GM23338 (cell line): ENCODE data around the gene CPEB3. TPM values are rescaled to one million over a fixed set of nuclear protein-coding genes. Genes with fewer than 3 reads are reported as not detected.

Source experiments
- ATAC-seq: fragments of 200-7000 bp; cut with Tn5 transposase; 3 replicates; pipeline ENCODE4 v1.9.1; 2020
- DNase-seq: peaks from one replicate; pipeline ENCODE4 v3.0.0-alpha.2; 2015; ENCODE audit warnings: low spot score
- H2AFZ ChIP-seq: fragments of 200-600 bp; sonication (generic); 2 replicates; pipeline ENCODE4 v1.8.0; 2016; ENCODE audit warnings: antibody characterized with exemption, mild to moderate bottlenecking, moderate library complexity
- H3F3A ChIP-seq: fragments of 200-600 bp; sonication (generic); replicated peaks from 2 replicates; pipeline ENCODE4 v1.8.0; 2017; ENCODE audit warnings: antibody characterized with exemption, mixed run types, low read depth
- H3K27ac ChIP-seq: fragments of 200-600 bp; sonication (generic); 2 replicates; pipeline ENCODE4 v1.6.1; 2016; ENCODE audit warnings: low read depth
- H3K27me3 ChIP-seq: fragments of 200-600 bp; sonication (generic); 2 replicates; pipeline ENCODE4 v1.8.0; 2016; ENCODE audit warnings: mild to moderate bottlenecking, mixed run types, moderate library complexity; ENCODE audit not compliant: insufficient read depth
- H3K36me3 ChIP-seq: fragments of 200-600 bp; sonication (generic); 2 replicates; pipeline ENCODE4 v1.8.0; 2016; ENCODE audit warnings: mild to moderate bottlenecking; ENCODE audit not compliant: insufficient read depth
- H3K4me1 ChIP-seq: fragments of 200-600 bp; sonication (generic); 2 replicates; pipeline ENCODE4 v1.8.0; 2016; ENCODE audit warnings: mild to moderate bottlenecking, moderate library complexity; ENCODE audit not compliant: insufficient read depth
- H3K4me2 ChIP-seq: fragments of 200-600 bp; sonication (generic); 2 replicates; pipeline ENCODE4 v1.7.1; 2017; ENCODE audit warnings: mixed run types
- H3K4me3 ChIP-seq: fragments of 200-600 bp; sonication (generic); 2 replicates; pipeline ENCODE4 v1.6.1; 2016; ENCODE audit warnings: mixed run types
- H3K79me2 ChIP-seq: fragments of 200-600 bp; sonication (generic); replicated peaks from 2 replicates; pipeline ENCODE4 v1.8.0; 2017; ENCODE audit warnings: mild to moderate bottlenecking; ENCODE audit not compliant: insufficient read depth
- H3K9me2 ChIP-seq: fragments of 200-600 bp; sonication (generic); 2 replicates; pipeline ENCODE4 v1.8.0; 2017; ENCODE audit not compliant: insufficient read depth
- H4K20me1 ChIP-seq: fragments of 200-600 bp; sonication (generic); replicated peaks from 2 replicates; pipeline ENCODE4 v1.8.0; 2017; ENCODE audit warnings: mild to moderate bottlenecking; ENCODE audit not compliant: insufficient read depth
- H3K27ac Mint-ChIP-seq: 2 replicates; pipeline ENCODE4 v1.8.0; 2020; ENCODE audit warnings: inconsistent platforms, mild to moderate bottlenecking, moderate library complexity, mixed read lengths
- H3K27me3 Mint-ChIP-seq: 3 replicates; pipeline ENCODE4 v1.8.0; 2022; ENCODE audit warnings: low read depth, mild to moderate bottlenecking, moderate library complexity, mixed read lengths, inconsistent platforms; ENCODE audit not compliant: insufficient read depth, poor library complexity
- H3K36me3 Mint-ChIP-seq: 3 replicates; pipeline ENCODE4 v1.8.0; 2021; ENCODE audit warnings: low read depth, mild to moderate bottlenecking, inconsistent platforms, moderate library complexity, mixed read lengths
- H3K4me1 Mint-ChIP-seq: 3 replicates; pipeline ENCODE4 v1.8.0; 2020; ENCODE audit warnings: mild to moderate bottlenecking, inconsistent platforms, mixed read lengths
- H3K4me3 Mint-ChIP-seq: 3 replicates; pipeline ENCODE4 v1.8.0; 2021; ENCODE audit warnings: moderate library complexity, mild to moderate bottlenecking, inconsistent platforms, mixed read lengths
- H3K9me3 Mint-ChIP-seq: 3 replicates; pipeline ENCODE4 v1.8.0; 2020; ENCODE audit warnings: moderate library complexity, mild to moderate bottlenecking, inconsistent platforms, mixed read lengths
- CREB1 ChIP-seq: fragments of 250-450 bp; sonication (Bioruptor Pico); IDR thresholded peaks from 2 replicates; pipeline ENCODE4 v1.5.0; 2020; ENCODE audit warnings: low read depth, mild to moderate bottlenecking, moderate library complexity
- ETS1 ChIP-seq: IDR thresholded peaks from 2 replicates; pipeline ENCODE4 v1.6.1; 2016; ENCODE audit warnings: antibody characterized with exemption
- EZH2phosphoT487 ChIP-seq: fragments of 200-600 bp; sonication (generic); IDR thresholded peaks from one replicate; pipeline ENCODE4 v1.8.1; 2018; ENCODE audit warnings: antibody characterized with exemption; ENCODE audit not compliant: unreplicated experiment
- JUNB ChIP-seq: IDR thresholded peaks from one replicate; pipeline ENCODE4 v1.6.1; 2016; ENCODE audit warnings: antibody characterized with exemption; ENCODE audit not compliant: unreplicated experiment
- NANOG ChIP-seq: IDR thresholded peaks from 2 replicates; pipeline ENCODE4 v1.6.1; 2016; ENCODE audit warnings: antibody characterized with exemption, borderline replicate concordance
- POLR2AphosphoS5 ChIP-seq: IDR thresholded peaks from 2 replicates; pipeline ENCODE4 v1.6.1; 2016; ENCODE audit warnings: antibody characterized with exemption, low read depth
- REST ChIP-seq: IDR thresholded peaks from one replicate; pipeline ENCODE4 v1.6.1; 2018; ENCODE audit warnings: antibody characterized with exemption; ENCODE audit not compliant: unreplicated experiment
- STAT1 ChIP-seq: IDR thresholded peaks from one replicate; pipeline ENCODE4 v1.6.1; 2016; ENCODE audit warnings: antibody characterized with exemption; ENCODE audit not compliant: unreplicated experiment
- polyA plus RNA-seq: library from polyadenylated mRNA; unstranded; fragments of >200 nt; fragmentation: Nextera tagmentation; extraction: Ambion mirVana; gene quantifications from 2 replicates; pipeline ENCODE4 v1.2.1, GENCODE V29; 2016
- total RNA-seq: library from RNA; depleted of rRNA; stranded (reverse); fragments of >200 nt; shearing (Covaris generic); gene quantifications from 2 replicates; pipeline ENCODE4 v1.2.3, GENCODE V29; 2014

CPEB3 gene
- total and polyA plus RNA-seq, 2 experiments from 2014 or later, result 0.74 to 1.9 TPM

- no peaks in the 10 kb centered on the region for H3K4me1 ChIP-seq
- no peaks in the 10 kb centered on the region for H3K9me2 ChIP-seq
- no peaks in the 10 kb centered on the region for H3K79me2 ChIP-seq
- no peaks in the 10 kb centered on the region for H3K4me1 Mint-ChIP-seq
- H3K4me2 ChIP-seq, result no peak overlapping the region
- ATAC-seq, result no peak
- no peaks in the 10 kb centered on the region for H3K9me3 Mint-ChIP-seq
- no peaks in the 10 kb centered on the region for H3F3A ChIP-seq
- no peak overlapping the region for H3K4me3 Mint-ChIP-seq
- H3K36me3 ChIP-seq, result no peaks in the 10 kb centered on the region
- H3K27ac ChIP-seq, result no peak overlapping the region
- no peak overlapping the region for H3K4me3 ChIP-seq
- TF ChIP-seq POLR2AphosphoS5, result no peak
- no peak for TF ChIP-seq CREB1 (CRISPR knock-in tag)
- DNase-seq, result no peak
- H3K27me3 ChIP-seq, result no peaks in the 10 kb centered on the region
- no peak overlapping the region for H2AFZ ChIP-seq
- no peaks in the 10 kb centered on the region for H3K36me3 Mint-ChIP-seq
- no peaks in the 10 kb centered on the region for H3K27me3 Mint-ChIP-seq
- H4K20me1 ChIP-seq, result no peaks in the 10 kb centered on the region
- H3K27ac Mint-ChIP-seq, result no peak overlapping the region
Measured at GRCh38 chr10:92068900-92069299, 222.0 kb downstream of the CPEB3 start.

- Mint-ChIP-seq H3K27ac (no peak overlapping the region), H3K36me3 (no peaks in the 10 kb centered on the region), H3K9me3 (no peaks in the 10 kb centered on the region), H3K4me3 (no peak overlapping the region), H3K27me3 (no peaks in the 10 kb centered on the region), H3K4me1 (no peaks in the 10 kb centered on the region)
- Histone ChIP-seq H3K36me3 (no peaks in the 10 kb centered on the region), H3K27me3 (no peaks in the 10 kb centered on the region), H4K20me1 (no peaks in the 10 kb centered on the region), H3K9me2 (no peaks in the 10 kb centered on the region), H3K4me3 (no peak overlapping the region), H2AFZ (no peak overlapping the region), H3F3A (no peaks in the 10 kb centered on the region), H3K79me2 (no peaks in the 10 kb centered on the region), H3K27ac (no peak overlapping the region), H3K4me2 (no peak overlapping the region), H3K4me1 (no peaks in the 10 kb centered on the region)
- TF ChIP-seq STAT1, result no peak
- TF ChIP-seq JUNB, result no peak
- TF ChIP-seq POLR2AphosphoS5, result no peak
- TF ChIP-seq CREB1 (CRISPR knock-in tag), result no peak
- no peak for TF ChIP-seq NANOG
- no peak for TF ChIP-seq EZH2phosphoT487
- DNase-seq, result no peak
- no peak for ATAC-seq
Measured at GRCh38 chr10:92066386-92066785, 224.5 kb downstream of the CPEB3 start.

- Histone ChIP-seq H3K36me3 (no peaks in the 10 kb centered on the region), H4K20me1 (no peaks in the 10 kb centered on the region), H3K27me3 (no peaks in the 10 kb centered on the region), H3K27ac (no peak overlapping the region), H3K9me2 (no peaks in the 10 kb centered on the region), H3K4me2 (no peak overlapping the region), H2AFZ (no peak overlapping the region), H3K4me3 (no peak overlapping the region), H3K79me2 (no peaks in the 10 kb centered on the region), H3F3A (no peaks in the 10 kb centered on the region), H3K4me1 (no peaks in the 10 kb centered on the region)
- Mint-ChIP-seq H3K9me3 (no peaks in the 10 kb centered on the region), H3K27me3 (no peaks in the 10 kb centered on the region), H3K4me3 (no peak overlapping the region), H3K4me1 (no peaks in the 10 kb centered on the region), H3K27ac (no peak overlapping the region), H3K36me3 (no peaks in the 10 kb centered on the region)
- ATAC-seq (no peak), DNase-seq (no peak)
- TF ChIP-seq CREB1 (CRISPR knock-in tag) (no peak), REST (no peak), ETS1 (no peak), STAT1 (no peak)
Measured at GRCh38 chr10:92064506-92064905, 226.4 kb downstream of the CPEB3 start.
